Tibial nerve (tissue), 4 donors: ENCODE results near the gene CYTH2. TPM values are rescaled to one million over a fixed set of nuclear protein-coding genes. Genes with fewer than 3 reads are reported as not detected.

Experiments
- DNase-seq, 2 donors: peaks; one replicate each; pipeline ENCODE4 v3.0.0-alpha.2; 2019; ENCODE audit warnings: low spot score in 2 of 2
- H3K27ac ChIP-seq, 4 donors: fragments of 200-600 bp; sonication (generic) in 3 of 4; one replicate each; pipeline ENCODE4 v1.5.1; 2017 to 2019; ENCODE audit warnings: mild to moderate bottlenecking in 1 of 4
- H3K27me3 ChIP-seq, 2 donors: fragments of 200-600 bp; sonication (generic) in 1 of 2; one replicate each; pipeline versions ENCODE4 v1.5.1 to v1.6.0; 2017 to 2019
- H3K36me3 ChIP-seq, 3 donors: fragments of 200-600 bp; sonication (generic); one replicate each; pipeline ENCODE4 v1.5.1; 2018 to 2019
- H3K4me1 ChIP-seq, 4 donors: fragments of 200-600 bp; sonication (generic) in 3 of 4; one replicate each; pipeline ENCODE4 v1.5.1; 2017 to 2019
- H3K4me3 ChIP-seq, 4 donors: fragments of 200-600 bp; sonication (generic) in 3 of 4; one replicate each; pipeline ENCODE4 v1.5.1; 2017 to 2019; ENCODE audit warnings: mild to moderate bottlenecking in 1 of 4, moderate library complexity in 1 of 4
- H3K9me3 ChIP-seq, 4 donors: fragments of 200-600 bp; sonication (generic) in 3 of 4; one replicate each; pipeline ENCODE4 v1.5.1; 2017 to 2019
- CTCF ChIP-seq, 5 experiments: fragments of 200-600 bp in 3 of 5; fragments of 450-650 bp in 2 of 5; sonication (generic) in 3 of 5; IDR thresholded peaks; one replicate each; pipeline ENCODE4 v1.5.1; 2016 to 2019; ENCODE audit warnings: antibody characterized with exemption in 5 of 5, mild to moderate bottlenecking in 3 of 5, moderate library complexity in 2 of 5
- EP300 ChIP-seq, 2 donors: sonication (generic); formaldehyde crosslinking; IDR thresholded peaks; one replicate each; pipeline ENCODE4 v1.6.1; 2017; ENCODE audit warnings: antibody characterized with exemption in 2 of 2, mild to moderate bottlenecking in 1 of 2
- POLR2A ChIP-seq, 2 donors: fragments of 450-650 bp; IDR thresholded peaks; one replicate each; pipeline ENCODE4 v1.6.1; 2017; ENCODE audit warnings: antibody characterized with exemption in 2 of 2, mild to moderate bottlenecking in 2 of 2, moderate library complexity in 2 of 2
- WGBS, 2 donors: methylation state at CpG; one replicate each; pipeline ENCODE4 v1.1.5; 2018; 5-methylcytosine and 5-hydroxymethylcytosine counted together
- total RNA-seq, 4 donors: library from RNA; depleted of rRNA; stranded (reverse); fragments of >200 nt; gene quantifications; one replicate each; pipeline ENCODE4 v1.1.0, GENCODE V29; 2016

The CYTH2 gene
- total RNA-seq, 4 donors from 2014 or later, result 56.7 to 114 (median 65.1) TPM

GRCh38 chr19:48489608-48490216 is 20.5 kb downstream of the CYTH2 start:
- TF ChIP-seq POLR2A (IDR thresholded peaks at IDR 0.05) (no peak), CTCF (IDR thresholded peaks at IDR 0.05) (peak; percentile 90 to 96 (median 92)), EP300 (IDR thresholded peaks at IDR 0.05) (no peak)
- H3K27me3 ChIP-seq, result peaks cover 0 to 32% of the 10 kb centered on the region in 2 donors
- peak; percentile 57 to 64 for DNase-seq
- H3K36me3 ChIP-seq, result no peaks in the 10 kb centered on the region
- H3K4me3 ChIP-seq, result no peak overlapping the region
- no peak overlapping the region for H3K27ac ChIP-seq
- 36 to 39% methylated on average over 12 of the region's 19 CpGs for WGBS, 2 donors
- peaks cover 0 to 44% (median 17%) of the 10 kb centered on the region in 4 donors for H3K4me1 ChIP-seq
- H3K9me3 ChIP-seq, result no peaks in the 10 kb centered on the region

- peaks cover 0 to 51% (median 17%) of the 10 kb centered on the region in 4 donors for H3K4me1 ChIP-seq
- 4 to 18% methylated on average over 14 to 42 of the region's 50 CpGs for WGBS, 2 donors
- TF ChIP-seq POLR2A (IDR thresholded peaks at IDR 0.05), result no peak
- no peak for TF ChIP-seq EP300 (IDR thresholded peaks at IDR 0.05)
- no peak for TF ChIP-seq CTCF (IDR thresholded peaks at IDR 0.05)
- DNase-seq, result no peak
- H3K27ac ChIP-seq, result no peak overlapping the region
- peak overlapping the region in 1 of 4 donors; percentile 16 for H3K4me3 ChIP-seq
- H3K9me3 ChIP-seq, result no peaks in the 10 kb centered on the region
- peaks cover 0 to 32% of the 10 kb centered on the region in 2 donors for H3K27me3 ChIP-seq
- H3K36me3 ChIP-seq, result no peaks in the 10 kb centered on the region
Observed at GRCh38 chr19:48490981-48491792, 22.0 kb downstream of the CYTH2 start.

GRCh38 chr19:48491793-48492123 is 22.6 kb downstream of the CYTH2 start:
- no peak for TF ChIP-seq POLR2A (IDR thresholded peaks at IDR 0.05)
- no peak for TF ChIP-seq CTCF (IDR thresholded peaks at IDR 0.05)
- no peak for TF ChIP-seq EP300 (IDR thresholded peaks at IDR 0.05)
- DNase-seq, result no peak
- Histone ChIP-seq H3K4me1 (peaks cover 0 to 51% (median 17%) of the 10 kb centered on the region in 4 donors), H3K27ac (no peak overlapping the region), H3K4me3 (no peak overlapping the region), H3K36me3 (no peaks in the 10 kb centered on the region), H3K27me3 (peaks cover 0 to 34% of the 10 kb centered on the region in 2 donors), H3K9me3 (no peaks in the 10 kb centered on the region)
- 26 to 27% methylated on average over 9 to 10 of the region's 10 CpGs for WGBS, 2 donors

- peak overlapping the region; percentile 36 to 60 (median 39) for H3K4me3 ChIP-seq
- TF ChIP-seq CTCF (IDR thresholded peaks at IDR 0.05), result no peak
- peak in 1 of 2 donors; percentile 59 for TF ChIP-seq POLR2A (IDR thresholded peaks at IDR 0.05)
- TF ChIP-seq EP300 (IDR thresholded peaks at IDR 0.05), result peak in 1 of 2 donors; percentile 86
- 2 to 3% methylated on average over 40 to 46 of the region's 47 CpGs for WGBS, 2 donors
- peak overlapping the region in 2 of 4 donors; percentile 60 to 84 for H3K27ac ChIP-seq
- DNase-seq, result peak; percentile 85 to 96
- no peaks in the 10 kb centered on the region for H3K36me3 ChIP-seq
- H3K27me3 ChIP-seq, result peaks cover 0 to 48% of the 10 kb centered on the region in 2 donors
- peaks cover 0 to 46% (median 18%) of the 10 kb centered on the region in 4 donors for H3K4me1 ChIP-seq
- H3K9me3 ChIP-seq, result no peaks in the 10 kb centered on the region
Observed at GRCh38 chr19:48492925-48493717, 24.0 kb downstream of the CYTH2 start.
